Right lobe of liver (tissue), 4 donors: ENCODE data around the gene ZNF160.

Experiments used
- POLR2A ChIP-seq: fragments of 450-650 bp; IDR thresholded peaks from one replicate; pipeline ENCODE4 v1.6.1; 2017; ENCODE audit warnings: antibody characterized with exemption, mild to moderate bottlenecking
- TF ChIP-seq, protein P1 (sequence below), 4 donors: fragments of 200-600 bp in 3 of 4; fragments of 450-650 bp in 1 of 4; IDR thresholded peaks; one replicate each; pipeline versions ENCODE4 v1.5.1 to v1.8.0; 2016 to 2022; ENCODE audit warnings: antibody characterized with exemption in 4 of 4, mild to moderate bottlenecking in 2 of 4
- donor health status: DM: no; HTN: no; CAD: no.
- donor health status: DM: no; HTN: no; CAD: no.
- donor health status: DM: no; HTN: yes; CAD: no.

- TF ChIP-seq, protein P1, sequence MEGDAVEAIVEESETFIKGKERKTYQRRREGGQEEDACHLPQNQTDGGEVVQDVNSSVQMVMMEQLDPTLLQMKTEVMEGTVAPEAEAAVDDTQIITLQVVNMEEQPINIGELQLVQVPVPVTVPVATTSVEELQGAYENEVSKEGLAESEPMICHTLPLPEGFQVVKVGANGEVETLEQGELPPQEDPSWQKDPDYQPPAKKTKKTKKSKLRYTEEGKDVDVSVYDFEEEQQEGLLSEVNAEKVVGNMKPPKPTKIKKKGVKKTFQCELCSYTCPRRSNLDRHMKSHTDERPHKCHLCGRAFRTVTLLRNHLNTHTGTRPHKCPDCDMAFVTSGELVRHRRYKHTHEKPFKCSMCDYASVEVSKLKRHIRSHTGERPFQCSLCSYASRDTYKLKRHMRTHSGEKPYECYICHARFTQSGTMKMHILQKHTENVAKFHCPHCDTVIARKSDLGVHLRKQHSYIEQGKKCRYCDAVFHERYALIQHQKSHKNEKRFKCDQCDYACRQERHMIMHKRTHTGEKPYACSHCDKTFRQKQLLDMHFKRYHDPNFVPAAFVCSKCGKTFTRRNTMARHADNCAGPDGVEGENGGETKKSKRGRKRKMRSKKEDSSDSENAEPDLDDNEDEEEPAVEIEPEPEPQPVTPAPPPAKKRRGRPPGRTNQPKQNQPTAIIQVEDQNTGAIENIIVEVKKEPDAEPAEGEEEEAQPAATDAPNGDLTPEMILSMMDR (IDR thresholded peaks at IDR 0.05) = no peak
- TF ChIP-seq POLR2A = no peak
Observed at GRCh38 chr19:53091413-53092254, 11.6 kb downstream of the ZNF160 start.
